Endothelial cell of umbilical vein (primary cell): ENCODE results near the gene ADAM10. TPM values are rescaled to one million over a fixed set of nuclear protein-coding genes. Genes with fewer than 3 reads are reported as not detected.

Experiments
- BruUV-seq: library from RNA; stranded (reverse); fragments of 400-500 nt; replicated peaks from 2 replicates; lab custom pipeline; 2021; lab: Mats Ljungman, UMichigan
- CTCF ChIA-PET: fragments of 300-600, 350-600 bp; sonication (Branson Sonifier 250); formaldehyde crosslinking; loops from one replicate; lab custom pipeline; 2021; ENCODE audit warnings: antibody characterized with exemption, inconsistent platforms; lab: Charles Lee
- POLR2A ChIA-PET: fragments of 300-600, 350-600 bp; sonication (Branson Sonifier 250); formaldehyde crosslinking; loops from one replicate; lab custom pipeline; 2021; ENCODE audit warnings: antibody characterized with exemption, inconsistent platforms; lab: Charles Lee
- DNase-seq: peaks from one replicate; pipeline ENCODE4 v3.0.0-alpha.2; 2011; ENCODE audit warnings: low read depth, low spot score
- FAIRE-seq: peaks from 2 replicates; lab custom pipeline; 2011; peaks lifted over from hg19 to GRCh38; lab: Jason Lieb, UNC
- H2AFZ ChIP-seq: 2 replicates; pipeline ENCODE4 v1.6.0; 2012; ENCODE audit warnings: low read depth, low read length, control low read depth, inconsistent platforms
- H3K27ac ChIP-seq: 2 replicates; pipeline ENCODE4 v1.5.1; 2011; ENCODE audit warnings: low read depth, mild to moderate bottlenecking, control low read depth, low read length, moderate library complexity; ENCODE audit not compliant: insufficient read depth
- H3K27me3 ChIP-seq, 2 experiments: 2 replicates each; pipeline versions ENCODE4 v1.6.0 to v1.6.1; 2011; ENCODE audit warnings: low read length in 2 of 2, mixed read lengths in 1 of 2; ENCODE audit not compliant: control insufficient read depth in 2 of 2, insufficient read depth in 2 of 2
- H3K36me3 ChIP-seq, 2 experiments: 2 replicates in 1 of 2; 3 replicates in 1 of 2; pipeline ENCODE4 v1.5.1; 2011; ENCODE audit warnings: low read length in 2 of 2, mild to moderate bottlenecking in 1 of 2, moderate library complexity in 1 of 2; ENCODE audit not compliant: control insufficient read depth in 2 of 2, insufficient read depth in 2 of 2; ENCODE audit errors: extremely low read depth in 1 of 2
- H3K4me1 ChIP-seq: 3 replicates; pipeline ENCODE4 v1.5.1; 2011; ENCODE audit warnings: mild to moderate bottlenecking, low read length; ENCODE audit not compliant: control insufficient read depth, insufficient read depth; ENCODE audit errors: extremely low read depth
- H3K4me2 ChIP-seq: 2 replicates; pipeline ENCODE4 v1.6.1; 2011; ENCODE audit warnings: low read length, control low read depth, mixed read lengths; ENCODE audit not compliant: insufficient read depth
- H3K4me3 ChIP-seq, 3 experiments: fragments of 200-600 bp in 1 of 3; sonication (generic), shearing (Covaris generic) in 1 of 3; replicated peaks in 1 of 3; 2 replicates each; pipeline ENCODE4 v1.5.1; 2011 to 2016; ENCODE audit warnings: control low read depth in 3 of 3, low read length in 3 of 3, mild to moderate bottlenecking in 2 of 3, inconsistent platforms in 1 of 3, low read depth in 1 of 3, moderate library complexity in 1 of 3; ENCODE audit not compliant: insufficient read depth in 1 of 3
- H3K79me2 ChIP-seq: 2 replicates; pipeline ENCODE4 v1.6.0; 2012; ENCODE audit warnings: low read length, inconsistent platforms; ENCODE audit not compliant: control insufficient read depth, insufficient read depth
- H3K9ac ChIP-seq: replicated peaks from 2 replicates; pipeline ENCODE3; 2011; ENCODE audit warnings: low read length, control low read depth; ENCODE audit not compliant: insufficient read depth; ENCODE audit errors: extremely low read depth
- H3K9me1 ChIP-seq: replicated peaks from 3 replicates; pipeline ENCODE4 v1.6.0; 2011; ENCODE audit warnings: mild to moderate bottlenecking, low read length; ENCODE audit not compliant: control insufficient read depth, insufficient read depth; ENCODE audit errors: extremely low read depth
- H3K9me3 ChIP-seq: replicated peaks from 2 replicates; pipeline ENCODE4 v1.5.1; 2012; ENCODE audit warnings: low read length, inconsistent platforms; ENCODE audit not compliant: control insufficient read depth, insufficient read depth
- H4K20me1 ChIP-seq: replicated peaks from 2 replicates; pipeline ENCODE3; 2011; ENCODE audit warnings: mild to moderate bottlenecking, low read length; ENCODE audit not compliant: control insufficient read depth, insufficient read depth; ENCODE audit errors: extremely low read depth
- EZH2 ChIP-seq: IDR thresholded peaks from 2 replicates; pipeline ENCODE4 v1.6.1; 2012; ENCODE audit warnings: borderline replicate concordance, low read depth, mild to moderate bottlenecking, moderate library complexity, low read length, inconsistent platforms; ENCODE audit not compliant: severe bottlenecking
- FOS ChIP-seq: IDR thresholded peaks from 2 replicates; pipeline ENCODE4 v1.6.1; 2011; ENCODE audit warnings: mild to moderate bottlenecking, low read length, moderate library complexity, borderline replicate concordance; ENCODE audit not compliant: insufficient read depth
- GATA2 ChIP-seq: IDR thresholded peaks from 2 replicates; pipeline ENCODE4 v1.7.0; 2011; ENCODE audit warnings: low read depth, mild to moderate bottlenecking, moderate library complexity, mixed read lengths, low read length; ENCODE audit not compliant: insufficient read length, insufficient read depth
- JUN ChIP-seq: IDR thresholded peaks from 2 replicates; pipeline ENCODE4 v1.6.1; 2011; ENCODE audit warnings: borderline replicate concordance, low read depth; ENCODE audit not compliant: insufficient read length, insufficient read depth
- MAX ChIP-seq: IDR thresholded peaks from 2 replicates; pipeline ENCODE4 v1.6.1; 2011; ENCODE audit not compliant: insufficient read depth, insufficient read length
- MYC ChIP-seq: IDR thresholded peaks from one replicate; pipeline ENCODE4 v1.6.1; 2011; ENCODE audit warnings: mild to moderate bottlenecking, low read depth, low read length
- POLR2A ChIP-seq: IDR thresholded peaks from 2 replicates; pipeline ENCODE4 v1.6.1; 2012; ENCODE audit warnings: low read depth, mild to moderate bottlenecking, control low read depth, low read length
- POLR2AphosphoS5 ChIP-seq: IDR thresholded peaks from 2 replicates; pipeline ENCODE4 v1.6.1; 2012; ENCODE audit warnings: low read depth, mild to moderate bottlenecking, control low read depth, low read length, moderate library complexity; ENCODE audit not compliant: insufficient read depth
- dilution Hi-C: fragments of 300-500 bp; cut with MboI; formaldehyde crosslinking; loops from one replicate; pipeline ENCODE4 v1.15.0; 2019; ENCODE audit warnings: low sequenced_read_pairs; ENCODE audit not compliant: extremely low pct_ligation_motif_present
- intact Hi-C: fragments of 100-400 bp; cut with micrococcal nuclease; formaldehyde crosslinking; loops from one replicate; pipeline ENCODE4 v1.10.0; 2022
- polyA plus RNA-seq, 4 experiments: library from polyadenylated mRNA; depleted of rRNA in 3 of 4; stranded (reverse) in 3 of 4; unstranded in 1 of 4; fragments of >200 nt; gene quantifications; 2 replicates each; pipeline versions ENCODE4 v1.2.1 to v1.2.3, GENCODE V29; 2011 to 2012; ENCODE audit warnings: missing spikeins in 1 of 4
- total RNA-seq: library from RNA; stranded (reverse); gene quantifications from 2 replicates; pipeline ENCODE4 v1.2.3, GENCODE V29; 2021
- TF ChIP-seq, protein P1 (sequence below), 2 donors: IDR thresholded peaks; 1 replicate in 1 of 2; 2 replicates in 1 of 2; pipeline ENCODE4 v1.5.1; 2011; ENCODE audit warnings: low read length in 2 of 2, mild to moderate bottlenecking in 2 of 2, moderate library complexity in 2 of 2, control low read depth in 1 of 2, inconsistent platforms in 1 of 2, low read depth in 1 of 2; ENCODE audit not compliant: insufficient read depth in 1 of 2; ENCODE audit errors: extremely low read depth in 1 of 2

ADAM10 gene
- total and polyA plus RNA-seq, 2 donors (not counting 3 experiments of a cell fraction or from before 2014, with no cell fraction given) = 91.3 to 203 TPM

GRCh38 chr15:58775402-58775801, 25.9 kb upstream of the ADAM10 start:
- H2AFZ ChIP-seq = no peak overlapping the region
- peaks cover 18% of the 10 kb centered on the region for H3K4me1 ChIP-seq
- no peaks in the 10 kb centered on the region for H3K9me1 ChIP-seq
- no peaks in the 10 kb centered on the region for H3K9me3 ChIP-seq
- DNase-seq = no peak
- no TSS peak for BruUV-seq
- peaks cover 25% of the 10 kb centered on the region for H3K79me2 ChIP-seq
- intact Hi-C loops = loop anchor here (10.0 kb wide), 1 partner anchor 729 kb away; no protein-coding TSS in a partner anchor
- no peaks in the 10 kb centered on the region for H4K20me1 ChIP-seq
- TF ChIP-seq GATA2 (no peak), MYC (no peak), POLR2AphosphoS5 (no peak), MAX (no peak)
- dilution Hi-C loops = no loop called here
- H3K27me3 ChIP-seq = no peaks in the 10 kb centered on the region
- POLR2A ChIA-PET = no interaction called here
- H3K36me3 ChIP-seq = no peaks in the 10 kb centered on the region
- no peak for FAIRE-seq
- CTCF ChIA-PET = no interaction called here
- no peak overlapping the region for H3K9ac ChIP-seq
- no peak overlapping the region for H3K27ac ChIP-seq
- no peak overlapping the region for H3K4me2 ChIP-seq
- H3K4me3 ChIP-seq = no peak overlapping the region

GRCh38 chr15:58773024-58773423, 23.5 kb upstream of the ADAM10 start:
- peak overlapping the region; percentile 83 for H3K4me2 ChIP-seq
- TSS peak; percentile 28 for BruUV-seq
- no peak overlapping the region for H2AFZ ChIP-seq
- no peak for DNase-seq
- peaks cover 25% of the 10 kb centered on the region for H3K79me2 ChIP-seq
- dilution Hi-C loops = no loop called here
- intact Hi-C loops = loop anchor here (5.0 to 10.0 kb wide), 4 partner anchors 104 to 732 kb away; no protein-coding TSS in a partner anchor
- H3K4me3 ChIP-seq = no peak overlapping the region
- H3K9me3 ChIP-seq = no peaks in the 10 kb centered on the region
- TF ChIP-seq MAX (no peak), POLR2AphosphoS5 (no peak), MYC (no peak), GATA2 (no peak), POLR2A (no peak), JUN (no peak), FOS (no peak), EZH2 (no peak)
- TF ChIP-seq, protein P1, sequence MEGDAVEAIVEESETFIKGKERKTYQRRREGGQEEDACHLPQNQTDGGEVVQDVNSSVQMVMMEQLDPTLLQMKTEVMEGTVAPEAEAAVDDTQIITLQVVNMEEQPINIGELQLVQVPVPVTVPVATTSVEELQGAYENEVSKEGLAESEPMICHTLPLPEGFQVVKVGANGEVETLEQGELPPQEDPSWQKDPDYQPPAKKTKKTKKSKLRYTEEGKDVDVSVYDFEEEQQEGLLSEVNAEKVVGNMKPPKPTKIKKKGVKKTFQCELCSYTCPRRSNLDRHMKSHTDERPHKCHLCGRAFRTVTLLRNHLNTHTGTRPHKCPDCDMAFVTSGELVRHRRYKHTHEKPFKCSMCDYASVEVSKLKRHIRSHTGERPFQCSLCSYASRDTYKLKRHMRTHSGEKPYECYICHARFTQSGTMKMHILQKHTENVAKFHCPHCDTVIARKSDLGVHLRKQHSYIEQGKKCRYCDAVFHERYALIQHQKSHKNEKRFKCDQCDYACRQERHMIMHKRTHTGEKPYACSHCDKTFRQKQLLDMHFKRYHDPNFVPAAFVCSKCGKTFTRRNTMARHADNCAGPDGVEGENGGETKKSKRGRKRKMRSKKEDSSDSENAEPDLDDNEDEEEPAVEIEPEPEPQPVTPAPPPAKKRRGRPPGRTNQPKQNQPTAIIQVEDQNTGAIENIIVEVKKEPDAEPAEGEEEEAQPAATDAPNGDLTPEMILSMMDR (IDR thresholded peaks at IDR 0.05; ENCODE audit: extremely low read depth in 1 of 2, insufficient read depth in 1 of 2, low read depth in 1 of 2, low read length in 2 of 2) = no peak
- FAIRE-seq = no peak
- ChIA-PET CTCF (no interaction called here), POLR2A (no interaction called here)
- H3K9me1 ChIP-seq = no peaks in the 10 kb centered on the region
- peaks cover 23% of the 10 kb centered on the region for H3K4me1 ChIP-seq
- no peaks in the 10 kb centered on the region for H3K36me3 ChIP-seq
- H3K27ac ChIP-seq = no peak overlapping the region
- H3K9ac ChIP-seq = no peak overlapping the region
- no peaks in the 10 kb centered on the region for H4K20me1 ChIP-seq
- no peaks in the 10 kb centered on the region for H3K27me3 ChIP-seq
